Activated CD4-positive, alpha-beta T cell treated with anti-CD3 and anti-CD28 coated beads for 1 hour (primary cell): ENCODE results near the gene EGFR.

Source experiments
- DNase-seq: peaks from one replicate; pipeline ENCODE4 v3.0.0-alpha.2; 2020

The EGFR gene

DNA sequence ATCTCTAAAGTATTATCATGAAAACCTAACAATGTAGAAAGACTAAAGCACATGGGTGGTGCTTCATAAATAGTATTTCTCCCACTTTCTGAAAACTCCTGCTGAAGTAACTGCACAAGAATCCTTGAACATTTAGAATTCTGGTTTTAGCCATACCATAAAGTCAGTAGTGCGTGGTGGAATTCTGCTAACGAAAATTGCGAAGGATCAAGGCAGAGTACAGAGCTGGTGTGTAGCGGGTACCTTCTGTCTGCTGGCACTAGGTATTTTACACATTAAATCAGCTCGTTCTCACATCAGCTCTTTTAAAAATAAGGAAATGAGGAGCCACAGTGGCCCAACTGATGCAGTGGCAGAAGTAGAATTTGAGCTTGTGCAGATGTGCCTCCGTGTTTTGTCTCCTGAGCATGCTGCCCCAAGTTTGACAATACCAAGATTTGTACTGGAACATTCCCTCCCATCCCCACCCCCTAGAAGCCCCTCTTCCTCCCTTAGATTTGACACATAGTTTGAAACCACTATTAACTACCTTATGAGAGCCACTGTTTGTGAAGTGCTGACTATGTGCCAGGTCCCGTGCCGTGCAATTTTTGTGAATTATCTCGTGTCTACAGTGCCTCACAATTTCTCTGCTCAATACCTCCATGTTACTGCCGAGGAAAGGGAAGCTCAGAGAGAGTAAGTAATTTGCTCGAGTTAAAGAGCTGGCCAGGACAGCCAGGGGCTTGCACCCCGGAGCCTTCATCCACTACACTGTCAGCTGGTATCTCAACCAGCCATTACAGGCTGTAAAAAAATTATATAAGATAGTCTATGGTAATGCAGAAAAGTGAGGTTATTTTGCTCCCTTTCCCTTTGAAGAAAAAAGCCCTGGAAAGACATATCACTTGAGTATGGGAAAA is 66.9 kb downstream of the EGFR start:
- no peak for DNase-seq

DNA sequence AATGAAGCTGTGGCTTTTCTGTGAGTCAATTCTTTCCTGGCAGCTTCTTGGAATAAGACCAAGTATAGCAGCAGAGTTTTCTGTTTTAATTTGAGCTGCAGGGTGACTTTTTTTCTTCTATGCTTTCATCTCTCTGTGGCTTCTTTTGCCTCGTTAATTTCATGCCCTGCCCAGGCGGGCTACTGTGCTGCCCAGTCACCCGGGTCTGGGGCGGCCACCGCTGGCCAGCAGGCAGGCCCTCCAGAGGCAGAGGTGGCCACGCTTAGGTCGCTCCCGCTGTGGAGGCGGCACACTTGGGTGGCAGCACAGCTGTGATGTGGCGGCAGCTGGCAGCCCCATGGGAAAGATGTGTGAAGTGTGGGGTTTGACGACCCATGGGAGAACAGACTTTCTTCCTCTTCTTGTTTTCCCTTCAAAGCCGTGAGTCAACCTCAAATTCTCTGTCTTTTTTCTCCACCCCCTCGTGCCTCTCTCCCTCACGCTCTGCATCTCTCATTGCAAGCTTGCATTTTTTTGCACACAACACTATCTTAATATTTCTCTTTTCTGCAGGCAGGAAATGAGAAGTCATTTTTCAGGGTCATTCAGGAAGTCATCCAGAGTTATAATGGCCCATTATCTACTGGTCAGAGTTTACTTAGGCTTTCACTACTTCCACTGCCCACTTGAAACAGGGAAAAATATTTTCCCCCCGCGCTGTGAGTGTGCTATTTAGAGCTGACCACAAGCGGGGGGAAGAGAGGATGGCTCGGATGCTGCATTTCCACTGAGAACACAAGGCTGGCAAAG is 67.8 kb downstream of the EGFR start:
- no peak for DNase-seq

DNA sequence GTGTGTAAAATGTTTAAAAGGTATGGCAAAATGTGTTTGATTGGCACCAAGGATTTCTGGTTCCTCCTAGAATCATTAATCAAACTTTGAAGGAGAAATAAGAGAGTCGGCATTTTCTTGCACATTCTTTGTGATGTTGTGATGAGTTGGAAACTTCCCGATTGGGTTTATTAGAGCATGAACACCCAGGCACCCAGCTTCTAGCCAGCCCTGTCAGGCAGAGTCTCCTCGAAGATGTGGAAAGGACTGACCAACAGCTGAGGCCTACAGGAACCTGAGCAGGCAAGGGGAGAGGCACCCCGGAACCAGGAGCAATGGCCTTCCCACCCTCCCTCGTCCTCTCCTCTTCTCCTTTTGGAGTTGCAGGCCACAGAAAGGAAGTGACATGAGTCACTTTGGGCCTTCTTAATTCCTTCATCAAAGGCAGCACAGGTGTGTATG is 68.7 kb downstream of the EGFR start:
- no peak for DNase-seq

DNA sequence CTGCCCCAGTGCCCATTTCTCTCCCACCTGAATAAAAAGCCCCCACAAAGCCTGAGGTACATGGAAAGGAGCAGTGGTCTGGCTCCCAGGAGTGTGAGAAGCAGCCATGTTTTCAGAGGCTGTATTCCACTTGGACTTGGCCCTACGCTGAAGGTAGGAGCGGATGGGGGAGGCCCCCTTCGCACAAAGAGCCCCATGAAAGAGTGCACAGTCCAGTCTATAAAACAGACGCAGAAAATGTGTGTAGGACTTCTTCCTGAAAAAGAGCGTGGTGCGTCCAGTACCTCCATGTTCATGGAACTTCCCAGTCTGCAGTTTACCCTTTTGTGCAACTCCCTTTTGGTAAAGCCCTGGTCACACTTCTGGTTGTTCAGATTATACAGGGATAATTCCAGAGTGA is 69.3 kb downstream of the EGFR start:
- DNase-seq = no peak

DNA sequence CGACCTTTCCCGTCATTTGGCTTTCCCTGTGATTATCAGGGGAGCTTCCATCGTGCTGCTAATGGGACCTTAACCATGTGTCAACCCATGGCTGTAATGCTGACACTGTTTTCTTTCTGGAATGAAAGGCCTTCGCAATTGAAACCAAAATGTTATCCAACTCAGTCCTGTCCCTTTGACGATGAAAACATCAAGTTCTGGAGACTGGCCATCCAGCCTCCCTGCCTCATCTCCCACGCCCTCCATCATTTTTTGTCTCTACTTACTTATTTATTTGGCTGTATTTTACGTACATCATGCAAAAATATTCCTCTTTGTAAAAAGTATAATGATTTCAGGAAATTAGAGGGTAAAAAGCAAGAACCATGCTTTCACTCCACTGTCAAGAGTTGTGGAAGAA is 69.8 kb downstream of the EGFR start:
- no peak for DNase-seq

DNA sequence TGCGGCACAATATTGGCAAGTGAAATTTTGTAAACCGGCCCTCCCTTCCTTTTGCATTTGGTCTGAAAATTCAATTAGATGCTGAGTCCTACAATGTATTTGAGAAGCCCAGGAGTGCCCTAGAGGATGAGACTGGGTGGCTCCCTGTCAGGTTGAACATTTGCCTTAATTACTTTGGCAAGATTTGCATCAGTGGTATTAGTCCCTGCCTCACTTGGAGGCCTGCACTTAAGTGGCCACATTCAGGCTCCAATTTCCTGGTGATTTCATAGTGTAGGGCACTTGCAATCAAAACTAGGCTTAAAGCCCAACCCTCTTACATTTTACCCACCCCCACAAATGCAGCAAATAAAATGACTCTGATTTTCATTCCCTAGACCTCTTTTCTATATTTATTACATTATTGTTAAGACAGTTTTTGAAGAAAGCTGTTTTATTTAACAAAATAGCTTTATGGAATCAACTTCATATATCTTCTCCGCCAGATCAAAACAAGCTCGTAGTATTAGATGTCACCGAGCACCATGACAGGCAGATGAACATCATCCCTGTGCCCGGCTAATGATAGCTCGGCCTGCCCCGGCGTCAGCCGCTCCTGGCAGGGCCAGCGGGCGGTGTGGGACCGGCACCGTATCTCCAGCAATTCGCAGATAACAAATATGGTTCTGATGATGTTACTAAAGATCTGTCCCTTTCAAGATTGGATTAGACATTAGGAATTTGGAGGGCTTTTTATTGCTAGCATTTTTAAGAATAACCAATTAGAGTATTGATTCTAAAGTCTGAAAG is 73.6 kb downstream of the EGFR start:
- no peak for DNase-seq

DNA sequence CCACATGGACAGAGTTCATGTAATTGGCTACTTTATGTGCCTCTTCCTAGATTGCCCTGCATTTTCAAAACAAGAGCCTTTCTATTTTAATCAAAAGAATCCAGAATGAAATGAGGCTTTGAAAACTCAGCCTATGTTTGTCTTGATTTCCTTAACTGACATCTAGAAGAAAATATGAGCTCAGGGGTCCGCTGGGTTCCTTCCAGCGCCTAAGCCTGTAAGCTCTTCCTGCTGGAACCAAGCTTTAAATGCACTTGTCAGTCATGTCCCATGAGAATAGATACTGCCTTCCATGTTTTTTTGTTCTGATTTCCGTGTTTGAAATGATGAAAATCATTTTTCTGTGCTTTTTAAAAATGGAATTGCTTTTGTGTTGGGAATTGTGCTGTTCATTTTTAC is 74.2 kb downstream of the EGFR start:
- no peak for DNase-seq

DNA sequence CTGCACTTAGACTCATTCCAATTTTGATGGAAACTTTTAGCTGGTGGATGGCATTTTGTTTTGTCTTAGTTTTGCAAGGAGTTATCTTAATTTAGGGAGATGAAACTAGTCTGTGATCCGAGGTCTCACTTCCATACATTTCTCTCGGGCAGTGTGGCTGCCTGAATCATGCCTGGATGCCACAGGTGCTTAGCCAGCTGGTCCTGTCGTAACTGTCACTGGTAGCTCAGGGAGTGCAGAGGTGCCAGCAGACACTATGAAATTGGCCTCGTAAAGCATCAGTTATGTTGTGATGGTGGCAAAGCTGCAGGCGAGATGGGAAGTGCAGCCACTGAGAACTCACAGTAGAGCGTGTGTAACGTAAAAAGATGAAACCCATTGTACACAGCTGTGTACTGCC is 74.9 kb downstream of the EGFR start:
- no peak for DNase-seq

DNA sequence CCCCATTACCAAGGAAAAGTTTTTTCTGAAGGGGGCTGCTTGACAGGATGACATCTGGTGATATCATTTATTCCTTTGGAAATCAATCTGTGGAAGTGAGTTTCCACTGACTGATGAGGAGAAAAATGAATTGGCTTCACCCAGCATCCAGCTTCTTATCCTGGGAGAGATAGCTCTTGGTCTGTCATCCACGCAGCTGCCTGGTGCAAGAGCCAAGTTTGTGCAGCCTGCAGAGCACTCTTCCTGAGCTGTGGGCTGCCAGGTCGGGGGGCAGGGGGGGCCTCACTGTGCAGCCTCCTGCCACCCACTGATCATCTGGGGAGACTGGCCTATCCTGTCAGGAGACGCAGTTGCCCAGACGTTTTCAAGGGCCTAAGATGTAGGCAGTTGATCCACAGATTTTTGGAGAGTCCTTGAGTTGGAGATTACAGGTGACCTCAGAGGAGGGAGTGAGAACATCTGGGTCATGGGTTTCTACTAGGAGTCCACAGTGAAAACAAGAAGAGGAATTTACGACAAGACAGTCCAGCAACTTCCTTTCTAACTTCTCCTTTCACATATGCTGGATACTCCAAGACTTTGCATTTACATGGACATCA is 75.4 kb downstream of the EGFR start:
- no peak for DNase-seq

DNA sequence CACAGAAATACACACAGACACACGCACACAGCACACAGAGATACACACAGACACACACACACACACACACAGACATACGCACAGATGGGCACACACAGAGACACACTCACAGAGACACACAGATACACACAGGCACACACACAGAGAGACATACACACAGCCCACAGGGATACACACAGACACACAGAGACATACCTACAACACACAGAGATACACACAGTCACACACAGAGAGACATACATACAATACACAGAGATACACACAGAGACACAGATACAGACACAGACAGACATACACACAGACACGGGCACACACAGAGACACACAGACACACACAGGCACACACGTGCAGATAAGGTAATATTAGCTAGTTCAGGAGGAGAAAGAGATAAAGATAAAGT is 76.9 kb downstream of the EGFR start:
- DNase-seq = no peak

DNA sequence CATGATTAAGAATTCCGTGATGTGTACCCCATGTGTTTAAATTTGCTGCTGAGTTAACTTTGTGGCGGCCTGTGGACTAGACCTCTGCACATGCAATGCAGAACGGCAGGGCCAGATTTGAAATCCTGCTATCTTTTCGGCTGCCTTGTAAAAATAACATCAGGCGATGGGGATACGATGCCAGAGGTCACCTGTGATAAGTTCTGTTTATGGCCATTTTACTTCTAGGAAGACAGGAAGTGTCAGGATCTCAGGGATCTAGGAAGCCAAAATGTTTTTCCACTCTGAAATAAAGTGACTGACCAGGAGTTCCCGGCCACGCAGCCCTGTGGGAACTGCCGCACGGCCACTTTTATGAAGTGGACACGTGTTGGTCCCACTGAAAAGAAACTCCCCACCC is 77.5 kb downstream of the EGFR start:
- no peak for DNase-seq

DNA sequence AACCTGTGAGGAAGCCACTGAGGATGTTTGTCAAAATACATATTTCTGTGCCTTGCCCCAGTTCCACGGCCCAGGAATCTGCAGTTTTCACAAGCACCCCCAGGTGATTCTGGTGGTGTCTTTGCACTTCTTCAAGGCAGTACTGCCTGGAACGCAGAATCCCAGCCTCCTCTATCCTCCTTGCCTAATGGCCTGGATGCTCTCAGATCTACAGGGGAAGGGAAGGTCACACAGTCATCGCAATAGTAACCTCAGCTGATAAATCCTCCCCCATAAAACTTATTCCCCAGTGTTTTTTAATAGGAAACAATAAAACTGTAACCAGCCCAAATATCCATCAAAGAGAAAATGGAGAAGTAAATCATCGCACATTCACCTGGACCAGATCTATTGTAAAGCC is 78.3 kb downstream of the EGFR start:
- DNase-seq = no peak

DNA sequence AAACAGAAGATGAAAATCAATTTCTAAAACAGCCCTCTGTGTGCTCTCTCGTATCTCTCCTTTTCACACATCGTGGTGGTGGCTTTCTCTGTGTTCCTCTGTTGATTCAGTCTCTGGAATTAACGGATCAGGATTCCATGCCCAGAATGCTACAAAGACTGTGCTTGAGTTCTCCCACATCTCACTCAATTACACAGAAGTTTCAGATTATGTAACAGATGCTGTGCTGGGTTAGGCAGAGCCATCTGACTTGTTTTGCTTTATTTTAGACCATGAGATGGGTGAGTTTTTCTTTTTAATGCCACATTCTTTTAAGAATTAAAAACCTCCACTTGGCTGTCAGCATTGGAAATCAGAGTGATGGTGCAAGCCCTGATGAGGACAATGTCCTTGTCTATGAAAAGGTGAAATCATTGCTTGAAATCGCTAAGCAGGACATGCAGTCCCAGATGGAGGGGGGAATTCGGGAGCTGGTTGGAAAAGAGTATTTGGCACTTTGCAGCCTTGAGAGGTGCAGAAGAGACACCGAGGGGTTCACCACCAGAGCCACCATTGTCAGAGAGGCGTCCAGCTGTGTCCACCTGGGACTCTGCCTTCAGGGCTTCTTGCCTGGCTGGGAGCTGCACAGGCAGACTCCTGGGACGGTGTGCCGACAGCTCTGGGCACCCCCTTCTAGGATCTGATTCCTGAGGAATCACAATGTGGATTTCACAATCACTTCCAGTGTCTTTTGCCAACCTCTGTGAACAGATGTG is 80.4 kb downstream of the EGFR start:
- no peak for DNase-seq

DNA sequence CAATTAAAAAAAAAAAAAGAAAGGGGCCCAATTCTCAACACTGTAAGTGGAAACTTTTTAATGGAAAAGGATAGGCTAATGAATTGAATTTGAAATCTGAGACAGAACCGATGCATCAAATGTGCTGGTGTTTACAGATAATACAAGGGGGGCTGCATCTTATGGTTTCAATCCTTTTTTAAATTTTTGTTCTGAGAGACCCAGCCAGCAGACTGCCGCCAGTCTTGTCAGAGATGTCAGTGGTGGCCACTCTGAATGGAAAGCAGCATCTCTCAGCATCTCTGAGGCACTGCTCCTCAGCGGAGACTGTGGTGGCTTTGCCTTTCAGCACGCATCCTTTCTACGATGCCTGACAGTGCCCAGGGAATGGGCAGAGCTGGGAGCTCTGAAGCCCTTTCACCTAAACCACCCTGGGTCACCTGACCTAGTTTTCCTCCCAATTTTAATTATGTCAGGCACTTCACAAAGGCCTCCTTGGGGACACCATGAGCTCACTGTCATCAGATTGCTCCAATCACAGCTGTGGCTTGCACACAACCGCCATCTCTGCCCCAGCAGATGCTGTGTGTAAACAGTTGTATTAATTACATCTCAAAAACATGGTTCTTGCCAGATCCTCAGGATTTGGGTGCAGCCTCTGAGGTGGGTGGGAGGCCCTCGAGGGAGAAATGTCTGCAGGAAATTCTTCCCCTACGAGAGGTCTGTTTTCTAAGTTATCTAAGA is 81.2 kb downstream of the EGFR start:
- DNase-seq = no peak

DNA sequence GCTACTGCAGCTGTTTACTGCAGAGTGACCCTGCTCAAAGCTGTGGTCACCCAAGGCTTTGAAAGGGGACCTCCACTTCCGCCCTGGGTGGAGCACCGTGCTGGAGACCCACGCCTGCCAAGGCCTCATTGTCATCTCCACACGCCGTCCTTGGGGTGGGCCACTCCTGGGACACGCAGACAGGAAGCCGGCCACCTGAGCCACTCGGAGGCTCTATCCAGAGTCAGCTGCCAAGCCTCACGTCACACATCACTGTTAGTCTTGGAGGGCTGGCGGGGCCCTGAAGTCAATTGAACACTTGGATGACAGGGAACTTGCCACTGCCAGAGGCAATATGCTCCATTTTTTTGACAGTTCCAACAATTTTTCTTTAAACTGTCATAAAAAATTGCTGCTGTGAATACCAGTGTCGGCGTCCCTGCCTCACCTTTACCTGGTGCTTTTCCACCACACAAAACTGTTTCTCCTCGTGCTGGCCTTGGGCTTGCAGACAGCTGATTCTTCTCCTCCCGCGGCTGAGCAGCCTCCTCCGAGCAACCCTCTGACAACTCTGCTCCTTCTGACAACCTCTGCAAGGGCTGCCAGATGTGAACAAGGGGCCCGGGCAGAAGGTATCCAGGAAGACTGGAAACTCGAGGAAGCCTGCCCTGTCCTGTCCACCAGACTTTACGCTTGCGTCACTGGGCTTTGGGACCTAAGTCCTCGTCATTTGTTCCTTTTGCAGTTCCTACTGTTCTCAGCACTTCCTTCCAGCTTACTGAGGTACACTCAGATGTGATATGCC is 81.9 kb downstream of the EGFR start:
- no peak for DNase-seq

DNA sequence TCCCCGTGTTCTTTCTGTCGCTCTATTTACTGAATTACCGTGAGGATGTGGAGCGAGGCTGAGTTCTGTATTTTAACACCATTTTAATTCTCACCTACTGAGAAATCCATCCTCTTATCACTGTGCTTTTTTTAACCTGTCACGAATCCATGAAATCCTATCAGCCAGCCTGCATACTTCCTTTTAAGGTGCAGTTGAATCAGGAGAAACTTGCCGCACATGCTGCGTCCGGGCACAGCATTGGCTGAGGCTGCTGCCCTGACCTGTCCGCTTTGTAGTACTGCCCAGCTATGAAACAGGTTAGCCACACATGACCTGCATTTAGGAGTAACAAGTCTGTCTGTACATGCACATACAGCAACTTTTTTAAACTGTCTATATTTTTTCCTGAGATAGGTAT is 82.5 kb downstream of the EGFR start:
- DNase-seq = no peak

DNA sequence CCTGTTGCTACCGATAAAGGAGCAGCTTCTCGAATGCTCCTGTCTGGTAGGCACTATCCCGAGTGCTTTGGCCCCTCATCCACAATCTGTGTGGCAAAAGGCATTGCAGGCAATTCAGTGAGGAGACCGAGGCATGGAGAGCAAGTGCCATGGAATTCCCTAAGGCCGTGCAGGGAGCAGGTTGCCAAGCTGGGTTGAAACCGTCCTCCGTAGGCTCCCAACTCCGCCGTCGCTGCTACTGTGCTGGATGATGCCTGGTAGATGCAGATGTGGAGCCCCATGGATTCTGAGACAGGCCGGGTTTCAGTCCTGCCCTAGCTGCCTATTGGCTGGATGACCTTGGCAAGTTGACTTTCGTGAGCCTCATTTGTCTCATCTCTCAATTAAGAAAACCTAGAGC is 85.3 kb downstream of the EGFR start:
- no peak for DNase-seq

DNA sequence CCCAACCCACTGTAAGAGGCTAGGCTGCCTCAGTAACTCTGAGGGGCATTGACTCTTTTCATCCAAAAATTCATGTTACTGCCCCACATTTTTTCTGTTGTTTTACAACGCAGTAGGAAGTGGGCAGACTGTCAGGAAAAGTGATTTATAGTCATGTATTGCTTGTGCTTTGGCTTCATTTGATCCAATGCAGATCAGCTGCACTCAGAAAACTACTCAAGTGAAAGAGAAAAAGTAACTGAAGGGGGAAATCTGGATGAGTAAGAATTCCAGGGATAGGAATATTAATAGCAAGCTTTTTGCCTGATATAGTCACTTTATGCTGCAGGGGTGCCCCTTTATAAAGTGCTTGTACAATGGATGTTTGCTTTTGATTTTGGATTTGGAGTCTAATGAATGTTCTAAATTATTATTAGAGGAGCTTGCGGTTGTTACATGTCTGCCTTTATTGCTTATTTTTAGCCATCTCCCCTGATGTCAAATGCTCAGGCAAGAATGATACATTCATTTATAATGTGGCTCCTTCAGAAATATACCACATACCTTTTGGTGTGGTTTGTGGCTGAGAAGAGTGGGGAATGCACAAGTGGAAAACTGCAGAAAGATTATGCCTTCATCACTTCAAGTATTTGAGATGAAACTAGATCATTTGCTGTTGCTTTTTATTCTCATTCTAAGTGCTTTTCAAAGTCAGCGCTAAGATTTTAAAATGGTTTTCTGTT is 86.1 kb downstream of the EGFR start:
- no peak for DNase-seq

DNA sequence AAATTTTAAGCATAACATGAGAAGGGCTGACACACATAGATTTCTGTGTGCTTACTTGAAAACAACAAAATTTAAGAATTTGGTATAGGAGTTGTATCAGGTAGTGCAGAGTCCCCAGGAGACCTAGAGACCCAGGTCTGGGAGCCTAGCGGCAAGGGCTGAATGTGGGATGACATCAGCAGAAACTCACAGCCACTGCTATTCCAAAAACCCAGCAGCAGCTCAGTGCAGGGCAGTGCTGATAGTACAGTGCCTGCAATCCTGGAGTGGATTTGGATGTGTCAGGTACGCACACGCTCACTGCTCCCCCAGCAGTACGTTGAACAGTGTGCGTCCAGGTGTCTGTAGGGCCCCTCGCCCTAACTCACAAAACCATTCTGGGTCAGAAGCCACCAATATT is 87.1 kb downstream of the EGFR start:
- no peak for DNase-seq

DNA sequence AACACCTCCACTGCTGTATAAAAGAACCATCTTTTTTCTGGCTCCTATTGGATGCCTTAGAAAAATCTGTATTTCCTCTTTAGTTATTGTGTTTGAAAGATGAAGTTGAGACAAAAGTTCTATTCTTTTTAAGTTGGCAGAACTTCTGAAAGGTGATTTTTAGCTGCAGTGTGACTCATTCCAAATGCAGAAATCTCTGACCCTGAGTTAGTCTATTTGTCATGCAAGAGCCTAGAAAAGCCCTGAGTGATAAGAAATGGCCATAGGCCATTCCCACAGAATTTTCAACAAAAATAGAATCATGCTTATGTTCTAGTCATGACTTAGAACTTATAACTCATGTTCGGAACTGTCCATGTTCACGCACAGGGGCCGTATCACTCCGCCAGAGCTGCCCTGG is 89.1 kb downstream of the EGFR start:
- no peak for DNase-seq
